Fibroblast of lung (primary cell): ENCODE data around the gene SPDL1. TPM values are rescaled to one million over a fixed set of nuclear protein-coding genes. Genes with fewer than 3 reads are reported as not detected.

Experiments
- DNase-seq, 2 donors: peaks; one replicate each; pipeline versions ENCODE4 v3.0.0 to v3.0.0-alpha.2; 2010; ENCODE audit warnings: low read depth in 2 of 2
- H2AFZ ChIP-seq: 2 replicates; pipeline ENCODE4 v1.5.1; 2012; ENCODE audit warnings: low read length, control low read depth, inconsistent platforms
- H3K27ac ChIP-seq: 2 replicates; pipeline ENCODE4 v1.5.1; 2011; ENCODE audit warnings: low read length, control low read depth; ENCODE audit not compliant: insufficient read depth
- H3K27me3 ChIP-seq: 2 replicates; pipeline ENCODE4 v1.5.1; 2011; ENCODE audit warnings: mild to moderate bottlenecking, low read length; ENCODE audit not compliant: control insufficient read depth, insufficient read depth
- H3K36me3 ChIP-seq: 2 replicates; pipeline ENCODE4 v1.5.1; 2011; ENCODE audit warnings: low read length; ENCODE audit not compliant: control insufficient read depth, insufficient read depth
- H3K4me1 ChIP-seq: 2 replicates; pipeline ENCODE4 v1.5.1; 2011; ENCODE audit warnings: low read length; ENCODE audit not compliant: control insufficient read depth, insufficient read depth; ENCODE audit errors: extremely low read depth
- H3K4me2 ChIP-seq: 2 replicates; pipeline ENCODE4 v1.5.1; 2011; ENCODE audit warnings: low read length, control low read depth; ENCODE audit not compliant: insufficient read depth; ENCODE audit errors: extremely low read depth
- H3K4me3 ChIP-seq, 4 experiments: fragments of 200-600 bp in 1 of 4; sonication (generic) in 1 of 4; replicated peaks in 1 of 4; 2 replicates each; pipeline ENCODE4 v1.5.1; 2011 to 2016; ENCODE audit warnings: low read length in 4 of 4, low read depth in 3 of 4, mild to moderate bottlenecking in 3 of 4, control low read depth in 2 of 4, inconsistent platforms in 1 of 4, mixed read lengths in 1 of 4; ENCODE audit not compliant: insufficient read depth in 1 of 4; ENCODE audit errors: control extremely low read depth in 1 of 4
- H3K79me2 ChIP-seq: 2 replicates; pipeline ENCODE4 v1.5.1; 2012; ENCODE audit warnings: mild to moderate bottlenecking, low read length, inconsistent platforms; ENCODE audit not compliant: control insufficient read depth, insufficient read depth
- H3K9ac ChIP-seq: 2 replicates; pipeline ENCODE4 v1.5.1; 2011; ENCODE audit warnings: mild to moderate bottlenecking, low read length, control low read depth; ENCODE audit not compliant: insufficient read depth
- H3K9me3 ChIP-seq: 2 replicates; pipeline ENCODE4 v1.5.1; 2012; ENCODE audit warnings: low read depth, low read length; ENCODE audit not compliant: control insufficient read depth, insufficient read depth
- H4K20me1 ChIP-seq: 2 replicates; pipeline ENCODE4 v1.5.1; 2011; ENCODE audit warnings: low read length; ENCODE audit not compliant: control insufficient read depth, insufficient read depth; ENCODE audit errors: extremely low read depth
- EZH2 ChIP-seq: IDR thresholded peaks from 2 replicates; pipeline ENCODE4 v1.5.1; 2012; ENCODE audit warnings: low read length, control low read depth, mild to moderate bottlenecking; ENCODE audit errors: missing control alignments
- polyA plus RNA-seq, 2 donors: library from polyadenylated mRNA; depleted of rRNA in 1 of 2; stranded (reverse) in 1 of 2; unstranded in 1 of 2; fragments of >200 nt; gene quantifications; 2 replicates each; pipeline ENCODE4 v1.2.1, GENCODE V29; 2011 to 2012; ENCODE audit warnings: missing spikeins in 1 of 2
- total RNA-seq: library from RNA; depleted of rRNA; stranded (reverse); fragments of >200 nt; gene quantifications from 2 replicates; pipeline ENCODE4 v1.2.1, GENCODE V29; 2014
- TF ChIP-seq, protein P1 (sequence below), 2 donors: IDR thresholded peaks in 1 of 2; conservative IDR thresholded peaks in 1 of 2; 1 replicate in 1 of 2; 2 replicates in 1 of 2; pipeline ENCODE4 v1.5.1; 2011 to 2012; ENCODE audit warnings: low read length in 2 of 2, control low read depth in 1 of 2, inconsistent platforms in 1 of 2, low read depth in 1 of 2, mild to moderate bottlenecking in 1 of 2

The SPDL1 gene
- total and polyA plus RNA-seq, 2 donors (not counting 1 experiment from before 2014, with no cell fraction given): 10.9 to 24.5 TPM

DNA sequence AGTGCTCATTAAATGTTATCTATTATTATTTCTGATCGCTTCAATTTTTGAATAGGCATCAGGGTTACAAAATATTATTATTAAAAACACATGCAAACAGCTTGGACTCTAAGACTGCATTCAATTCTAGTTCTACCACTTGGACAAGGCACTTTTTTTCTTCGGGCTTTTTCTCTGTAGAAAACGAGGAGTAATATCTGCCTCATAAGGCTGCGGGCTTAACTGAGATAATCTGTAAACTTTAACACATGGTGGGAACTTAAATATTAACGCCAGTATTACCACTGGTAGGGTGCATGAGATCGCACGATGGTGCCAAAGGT lies 511 bp upstream of the SPDL1 start:
- Histone ChIP-seq H3K36me3 (no peaks in the 10 kb centered on the region), H3K4me2 (peak overlapping the region; percentile 91), H3K27ac (peak overlapping the region; percentile 59), H3K4me1 (peaks cover 8% of the 10 kb centered on the region), H3K27me3 (no peaks in the 10 kb centered on the region), H3K79me2 (peaks cover 42% of the 10 kb centered on the region), H3K9me3 (no peaks in the 10 kb centered on the region), H3K9ac (peak overlapping the region; percentile 52), H3K4me3 (peak overlapping the region; percentile 88 to 97 (median 90)), H2AFZ (peak overlapping the region; percentile 83), H4K20me1 (no peaks in the 10 kb centered on the region)
- TF ChIP-seq, protein P1, sequence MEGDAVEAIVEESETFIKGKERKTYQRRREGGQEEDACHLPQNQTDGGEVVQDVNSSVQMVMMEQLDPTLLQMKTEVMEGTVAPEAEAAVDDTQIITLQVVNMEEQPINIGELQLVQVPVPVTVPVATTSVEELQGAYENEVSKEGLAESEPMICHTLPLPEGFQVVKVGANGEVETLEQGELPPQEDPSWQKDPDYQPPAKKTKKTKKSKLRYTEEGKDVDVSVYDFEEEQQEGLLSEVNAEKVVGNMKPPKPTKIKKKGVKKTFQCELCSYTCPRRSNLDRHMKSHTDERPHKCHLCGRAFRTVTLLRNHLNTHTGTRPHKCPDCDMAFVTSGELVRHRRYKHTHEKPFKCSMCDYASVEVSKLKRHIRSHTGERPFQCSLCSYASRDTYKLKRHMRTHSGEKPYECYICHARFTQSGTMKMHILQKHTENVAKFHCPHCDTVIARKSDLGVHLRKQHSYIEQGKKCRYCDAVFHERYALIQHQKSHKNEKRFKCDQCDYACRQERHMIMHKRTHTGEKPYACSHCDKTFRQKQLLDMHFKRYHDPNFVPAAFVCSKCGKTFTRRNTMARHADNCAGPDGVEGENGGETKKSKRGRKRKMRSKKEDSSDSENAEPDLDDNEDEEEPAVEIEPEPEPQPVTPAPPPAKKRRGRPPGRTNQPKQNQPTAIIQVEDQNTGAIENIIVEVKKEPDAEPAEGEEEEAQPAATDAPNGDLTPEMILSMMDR (conservative IDR thresholded peaks at IDR 0.05 in 1 of 2, IDR thresholded peaks at IDR 0.05 in 1 of 2; ENCODE audit: low read depth in 1 of 2, low read length in 2 of 2): no peak
- no peak for TF ChIP-seq EZH2
- no peak for DNase-seq

DNA sequence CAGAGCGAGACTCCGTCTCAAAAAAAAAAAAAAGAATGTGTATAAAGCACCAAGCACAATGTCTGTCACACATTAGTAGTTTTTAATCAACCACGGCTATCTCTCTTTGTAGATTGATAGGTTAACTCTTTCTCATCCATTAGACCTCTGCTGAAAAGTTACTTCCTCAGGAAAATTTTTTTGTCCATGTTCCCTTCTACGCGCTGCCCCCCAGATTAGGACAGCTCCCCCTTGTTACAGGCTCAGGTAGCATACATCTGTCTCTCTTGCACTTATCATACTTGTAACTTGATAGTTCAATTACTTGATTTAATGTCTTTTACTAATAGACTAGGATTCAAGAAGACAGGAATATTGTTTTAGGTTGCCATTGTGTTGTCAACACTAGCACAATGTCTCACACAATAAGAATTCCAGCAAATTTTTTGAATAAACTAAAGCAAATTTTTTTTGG lies 1.5 kb downstream of the SPDL1 start:
- H3K27me3 ChIP-seq: no peaks in the 10 kb centered on the region
- no peak overlapping the region for H3K27ac ChIP-seq
- H2AFZ ChIP-seq: no peak overlapping the region
- no peak overlapping the region for H3K9ac ChIP-seq
- H3K4me2 ChIP-seq: peak overlapping the region; percentile 93
- H3K4me1 ChIP-seq: peaks cover 8% of the 10 kb centered on the region
- no peaks in the 10 kb centered on the region for H4K20me1 ChIP-seq
- peak; percentile 8 to 24 for DNase-seq
- H3K4me3 ChIP-seq: peak overlapping the region; percentile 88 to 97 (median 90)
- H3K36me3 ChIP-seq: peaks cover 4% of the 10 kb centered on the region
- H3K79me2 ChIP-seq: peaks cover 49% of the 10 kb centered on the region
- no peaks in the 10 kb centered on the region for H3K9me3 ChIP-seq
- TF ChIP-seq EZH2: no peak
- TF ChIP-seq, protein P1 (conservative IDR thresholded peaks at IDR 0.05 in 1 of 2, IDR thresholded peaks at IDR 0.05 in 1 of 2; ENCODE audit: low read depth in 1 of 2, low read length in 2 of 2): no peak

DNA sequence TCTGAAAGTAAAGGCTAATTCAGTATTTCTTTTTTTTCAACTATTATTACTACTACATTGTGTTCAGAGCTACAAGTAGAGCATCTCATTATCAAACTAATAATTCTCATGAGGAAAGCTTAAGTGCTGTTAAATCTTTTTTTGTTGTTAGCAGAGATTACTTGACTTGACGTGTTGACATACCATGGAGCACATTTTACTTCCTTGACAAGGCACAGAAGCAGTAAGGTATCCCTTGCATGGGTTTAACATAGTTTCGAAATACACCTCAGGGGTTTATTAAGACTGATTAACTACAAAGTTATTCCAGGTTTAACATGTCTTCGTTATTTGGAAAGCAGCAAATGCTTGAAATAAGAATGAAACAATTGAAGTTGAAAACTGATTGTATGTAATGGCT lies 7.0 kb downstream of the SPDL1 start:
- H3K27ac ChIP-seq: no peak overlapping the region

More for the DNA sequence above, 7.0 kb downstream of the SPDL1 start:
- no peak overlapping the region for H3K4me2 ChIP-seq
- peaks cover 2% of the 10 kb centered on the region for H3K4me1 ChIP-seq
- no peaks in the 10 kb centered on the region for H3K27me3 ChIP-seq
- no peaks in the 10 kb centered on the region for H4K20me1 ChIP-seq
- no peak overlapping the region for H2AFZ ChIP-seq
- peaks cover 8% of the 10 kb centered on the region for H3K36me3 ChIP-seq
- H3K79me2 ChIP-seq: peaks cover 30% of the 10 kb centered on the region
- no peaks in the 10 kb centered on the region for H3K9me3 ChIP-seq
- no peak overlapping the region for H3K9ac ChIP-seq
- no peak for TF ChIP-seq EZH2
- TF ChIP-seq, protein P1 (conservative IDR thresholded peaks at IDR 0.05 in 1 of 2, IDR thresholded peaks at IDR 0.05 in 1 of 2; ENCODE audit: low read depth in 1 of 2, low read length in 2 of 2): no peak
- H3K4me3 ChIP-seq: no peak overlapping the region
- no peak for DNase-seq
